ENCODE measurements around the gene KCNRG. TPM values are rescaled to one million over a fixed set of nuclear protein-coding genes. Genes with fewer than 3 reads are reported as not detected.

The KCNRG gene
- polyA plus RNA-seq, 1 experiment = 1.3 TPM

- POLR2A ChIA-PET = no interaction called here
These were observed 50.5 kb downstream of the KCNRG start for GRCh38 chr13:50065712-50066111.

GRCh38 chr13:50068508-50068907 lies 53.3 kb downstream of the KCNRG start:
- no peak for TF ChIP-seq CTCF (IDR thresholded peaks at IDR 0.05; ENCODE audit: insufficient read depth, low read depth, low read length)
- ChIA-PET CTCF (interaction anchor here (0.7 to 2.9 kb wide), 6 partner anchors 10 to 132 kb away, joined by 3 to 9 read pairs (median 4); partner anchors contain the start of genes SPRYD7 and TRIM13), POLR2A (interaction anchor here (0.6 kb wide), 1 partner anchor 44 kb away, joined by 3 read pairs; no protein-coding TSS in a partner anchor)
- H3K4me3 ChIP-seq (ENCODE audit: low read depth, low read length) = no peak overlapping the region
- peaks cover 2% of the 10 kb centered on the region for H3K36me3 ChIP-seq (ENCODE audit: control insufficient read depth, insufficient read depth, low read length)
- DNase-seq (ENCODE audit: low read depth) = no peak
- no peaks in the 10 kb centered on the region for H3K27me3 ChIP-seq (ENCODE audit: control insufficient read depth, insufficient read depth, low read length)

More at GRCh38 chr13:50065712-50066111, 50.5 kb downstream of the KCNRG start:
- H3K27me3 ChIP-seq (ENCODE audit: control insufficient read depth, insufficient read depth, low read length) = no peaks in the 10 kb centered on the region
- H3K4me3 ChIP-seq (ENCODE audit: low read depth, low read length) = no peak overlapping the region
- no peak for DNase-seq (ENCODE audit: low read depth)
- CTCF ChIA-PET = no interaction called here
- TF ChIP-seq CTCF (IDR thresholded peaks at IDR 0.05; ENCODE audit: insufficient read depth, low read depth, low read length) = no peak
- peaks cover 2% of the 10 kb centered on the region for H3K36me3 ChIP-seq (ENCODE audit: control insufficient read depth, insufficient read depth, low read length)

GRCh38 chr13:50069261-50069660 lies 54.0 kb downstream of the KCNRG start:
- POLR2A ChIA-PET = interaction anchor here (1.2 kb wide), 1 partner anchor 12 kb away, joined by 3 read pairs; no protein-coding TSS in a partner anchor
- DNase-seq (ENCODE audit: low read depth) = no peak
- Histone ChIP-seq H3K4me3 (ENCODE audit: low read depth, low read length) (no peak overlapping the region), H3K36me3 (ENCODE audit: control insufficient read depth, insufficient read depth, low read length) (peaks cover 2% of the 10 kb centered on the region), H3K27me3 (ENCODE audit: control insufficient read depth, insufficient read depth, low read length) (no peaks in the 10 kb centered on the region)
- CTCF ChIA-PET = interaction anchor here (0.7 to 2.9 kb wide), 7 partner anchors 10 to 483 kb away, joined by 3 to 9 read pairs (median 3); partner anchors contain the start of genes SPRYD7 and TRIM13
- no peak for TF ChIP-seq CTCF (IDR thresholded peaks at IDR 0.05; ENCODE audit: insufficient read depth, low read depth, low read length)

GRCh38 chr13:50070186-50070585 lies 54.9 kb downstream of the KCNRG start:
- Histone ChIP-seq H3K36me3 (ENCODE audit: control insufficient read depth, insufficient read depth, low read length) (peaks cover 2% of the 10 kb centered on the region), H3K4me3 (ENCODE audit: low read depth, low read length) (no peak overlapping the region), H3K27me3 (ENCODE audit: control insufficient read depth, insufficient read depth, low read length) (no peaks in the 10 kb centered on the region)
- no peak for TF ChIP-seq CTCF (IDR thresholded peaks at IDR 0.05; ENCODE audit: insufficient read depth, low read depth, low read length)
- ChIA-PET CTCF (interaction anchor here (0.6 to 2.9 kb wide), 5 partner anchors 73 to 1578 kb away, joined by 3 to 9 read pairs (median 3); partner anchors contain the start of genes SPRYD7 and TRIM13), POLR2A (no interaction called here)
- no peak for DNase-seq (ENCODE audit: low read depth)

Small RNA genes lying within 50 kb of the gene (small RNA-seq; reads per million reads assigned to genes)
- gene MIR16-1 (ENCODE audit: insufficient read length, low read depth, low replicate concordance) (681 reads per million, percentile 96 among the genes with 10 or more reads in this experiment), gene MIR3613 (ENCODE audit: insufficient read length, low read depth, low replicate concordance) (35.0 reads per million, percentile 87 among the genes with 10 or more reads in this experiment), gene RF02105 (ENCODE audit: insufficient read length, low read depth, low replicate concordance) (not detected), gene RF02106 (ENCODE audit: insufficient read length, low read depth, low replicate concordance) (not detected), gene RF02107 (ENCODE audit: insufficient read length, low read depth, low replicate concordance) (not detected), gene RF02108 (ENCODE audit: insufficient read length, low read depth, low replicate concordance) (not detected)

Other genes with a start within 250 kb of the KCNRG start
- gene KPNA3, start 222.8 kb upstream of the KCNRG start, polyA plus RNA-seq (2011; rRNA removed) = 14.9 and 28.1 TPM in 2 replicates
- 3.3 and 6.5 TPM in 2 replicates for gene SPRYD7, start 79.1 kb upstream of the KCNRG start, polyA plus RNA-seq (2011; rRNA removed)
- 11.7 and 22.9 TPM in 2 replicates for gene TRIM13, start 18.4 kb upstream of the KCNRG start, polyA plus RNA-seq (2011; rRNA removed)